ENCODE results near the gene LDAH. TPM values are rescaled to one million over a fixed set of nuclear protein-coding genes. Genes with fewer than 3 reads are reported as not detected.

LDAH gene
- total and polyA plus RNA-seq, 10 of the 15 experiments (the other 5 are each of a cell fraction or from before 2014, with no cell fraction given) = 17.9 to 44.7 (median 30.0) TPM

- ATAC-seq (no peak), FAIRE-seq (no peak), DNase-seq (ENCODE audit: low read depth, low spot score) (no peak)
- H3K27ac ChIP-seq (ENCODE audit: control insufficient read depth, insufficient read depth) = no peak overlapping the region; the same call in 1 of the 2 replicates
- no peaks in the 10 kb centered on the region for H3K27me3 ChIP-seq (replicated peaks in 1 of 2; ENCODE audit: control insufficient read depth in 2 of 2, insufficient read depth in 2 of 2, low read length in 1 of 2)
- H3K4me3 ChIP-seq = no peak overlapping the region
- ChIA-PET CTCF (no interaction called here), SMC1A (ENCODE audit: uncharacterized antibody, unreplicated experiment) (interaction anchor here (1.2 kb wide), 1 partner anchor 16 kb away, joined by 6 read pairs; no protein-coding TSS in a partner anchor), RAD21 (ENCODE audit: unreplicated experiment) (no interaction called here), POLR2A (no interaction called here)
- no peak overlapping the region for H3K4me2 ChIP-seq (ENCODE audit: control insufficient read depth, insufficient read depth)
- no peak overlapping the region for H2AFZ ChIP-seq (ENCODE audit: control insufficient read depth, low read depth, low read length)
- TF ChIP-seq E4F1 (IDR thresholded peaks at IDR 0.05; ENCODE audit: borderline replicate concordance, partially characterized antibody) = no peak
- no peaks in the 10 kb centered on the region for H3K4me1 ChIP-seq (ENCODE audit: control insufficient read depth, insufficient read depth, low read length)
- BruUV-seq (replicated peaks) = no TSS peak
- H4K20me1 ChIP-seq (ENCODE audit: control insufficient read depth, insufficient read depth) = no peaks in the 10 kb centered on the region
- intact Hi-C loops (cut with micrococcal nuclease; ENCODE audit: unreplicated experiment) = no loop called here
- no peaks in the 10 kb centered on the region for H3K9me3 ChIP-seq (replicated peaks; ENCODE audit: control insufficient read depth, insufficient read depth, low read length)
- no peaks in the 10 kb centered on the region for H3K79me2 ChIP-seq (ENCODE audit: control insufficient read depth, insufficient read depth, low read length)
- WGBS (ENCODE audit: insufficient coverage, insufficient replicate concordance, low lambda C conversion rate, missing lambda C conversion rate) = 96% methylated on average over 4 of the region's 4 CpGs
- in situ Hi-C loops (cut with MboI) = no loop called here
- no peak overlapping the region for H3K9ac ChIP-seq (ENCODE audit: control insufficient read depth, insufficient read depth, low read length)
- no peaks in the 10 kb centered on the region; a peak in 1 of 4 replicates for H3K36me3 ChIP-seq (ENCODE audit: control insufficient read depth in 2 of 2, insufficient read depth in 2 of 2, low read length in 1 of 2)
Observed at GRCh38 chr2:20728114-20728758, 94.7 kb downstream of the LDAH start.

GRCh38 chr2:20726913-20727312 is 96.0 kb downstream of the LDAH start:
- H3K79me2 ChIP-seq (ENCODE audit: control insufficient read depth, insufficient read depth, low read length) = no peaks in the 10 kb centered on the region
- H3K9me3 ChIP-seq (replicated peaks; ENCODE audit: control insufficient read depth, insufficient read depth, low read length) = no peaks in the 10 kb centered on the region
- CTCF ChIA-PET = no interaction called here
- no peak overlapping the region for H3K9ac ChIP-seq (ENCODE audit: control insufficient read depth, insufficient read depth, low read length)
- no peak overlapping the region for H3K27ac ChIP-seq (ENCODE audit: control insufficient read depth, insufficient read depth)
- RAD21 ChIA-PET (ENCODE audit: unreplicated experiment) = no interaction called here
- FAIRE-seq (no peak), ATAC-seq (no peak), DNase-seq (ENCODE audit: low read depth, low spot score) (no peak)
- H3K4me2 ChIP-seq (ENCODE audit: control insufficient read depth, insufficient read depth) = no peak overlapping the region
- H3K36me3 ChIP-seq (ENCODE audit: control insufficient read depth in 2 of 2, insufficient read depth in 2 of 2, low read length in 1 of 2) = no peaks in the 10 kb centered on the region; a peak in 1 of 4 replicates
- TF ChIP-seq DPF2 (IDR thresholded peaks at IDR 0.05) (no peak), IKZF2 (IDR thresholded peaks at IDR 0.05) (no peak), MAX (IDR thresholded peaks at IDR 0.05; ENCODE audit: low read depth, low read length) (no peak), PKNOX1 (IDR thresholded peaks at IDR 0.05) (no peak), RUNX3 (IDR thresholded peaks at IDR 0.05; ENCODE audit: low read length) (no peak), FOXM1 (IDR thresholded peaks at IDR 0.05; ENCODE audit: low read depth, low read length) (no peak), ZNF24 (IDR thresholded peaks at IDR 0.05) (no peak), FOS (IDR thresholded peaks at IDR 0.05; ENCODE audit: borderline replicate concordance, extremely low read depth, insufficient read length) (no peak), CREB1 (IDR thresholded peaks at IDR 0.05; ENCODE audit: low read depth) (no peak)
- WGBS (ENCODE audit: insufficient coverage, insufficient replicate concordance, low lambda C conversion rate, missing lambda C conversion rate) = 98% methylated on average over 5 of the region's 5 CpGs
- in situ Hi-C loops (cut with MboI) (no loop called here), intact Hi-C loops (cut with micrococcal nuclease; ENCODE audit: unreplicated experiment) (no loop called here)
- no peaks in the 10 kb centered on the region for H4K20me1 ChIP-seq (ENCODE audit: control insufficient read depth, insufficient read depth)
- H3K4me1 ChIP-seq (ENCODE audit: control insufficient read depth, insufficient read depth, low read length) = no peaks in the 10 kb centered on the region
- no peak overlapping the region for H2AFZ ChIP-seq (ENCODE audit: control insufficient read depth, low read depth, low read length)
- H3K4me3 ChIP-seq = no peak overlapping the region
- SMC1A ChIA-PET (ENCODE audit: uncharacterized antibody, unreplicated experiment) = interaction anchor here (1.2 kb wide), 1 partner anchor 17 kb away, joined by 6 read pairs; no protein-coding TSS in a partner anchor
- BruUV-seq (replicated peaks) = no TSS peak
- no peaks in the 10 kb centered on the region for H3K27me3 ChIP-seq (replicated peaks in 1 of 2; ENCODE audit: control insufficient read depth in 2 of 2, insufficient read depth in 2 of 2, low read length in 1 of 2)
- POLR2A ChIA-PET = no interaction called here

Measured in GM12878 (cell line).